Sigmoid colon (tissue), 7 donors: ENCODE results near the gene ZDHHC7. TPM values are rescaled to one million over a fixed set of nuclear protein-coding genes. Genes with fewer than 3 reads are reported as not detected.

Experiments used
- DNase-seq: peaks from one replicate; pipeline ENCODE4 v3.0.0-alpha.2; 2019
- H3K27ac ChIP-seq, 4 donors: fragments of 200-600 bp; sonication (generic); one replicate each; pipeline ENCODE4 v1.5.1; 2016 to 2019; ENCODE audit warnings: mild to moderate bottlenecking in 1 of 4
- H3K27me3 ChIP-seq, 3 donors: fragments of 200-600 bp; sonication (generic); one replicate each; pipeline ENCODE4 v1.5.1; 2019; ENCODE audit warnings: mild to moderate bottlenecking in 1 of 3
- H3K36me3 ChIP-seq, 4 donors: fragments of 200-600 bp; sonication (generic); one replicate each; pipeline ENCODE4 v1.5.1; 2016 to 2019
- H3K4me1 ChIP-seq, 4 donors: fragments of 200-600 bp; sonication (generic); one replicate each; pipeline ENCODE4 v1.5.1; 2017 to 2019
- H3K4me3 ChIP-seq, 4 donors: fragments of 200-600 bp; sonication (generic); one replicate each; pipeline ENCODE4 v1.5.1; 2017 to 2019; ENCODE audit warnings: mild to moderate bottlenecking in 2 of 4, moderate library complexity in 1 of 4
- H3K9me3 ChIP-seq, 4 donors: fragments of 200-600 bp in 3 of 4; sonication (generic) in 3 of 4; one replicate each; pipeline versions ENCODE4 v1.5.1 to v1.6.1; 2013 to 2019
- EP300 ChIP-seq, 4 donors: sonication (generic); formaldehyde crosslinking; IDR thresholded peaks; one replicate each; pipeline ENCODE4 v1.6.1; 2017; ENCODE audit warnings: antibody characterized with exemption in 4 of 4
- POLR2A ChIP-seq, 2 donors: fragments of 450-650 bp; IDR thresholded peaks; one replicate each; pipeline ENCODE4 v1.6.1; 2016; ENCODE audit warnings: antibody characterized with exemption in 2 of 2, mild to moderate bottlenecking in 2 of 2, moderate library complexity in 2 of 2
- POLR2AphosphoS5 ChIP-seq, 4 donors: sonication (generic); formaldehyde crosslinking; IDR thresholded peaks; one replicate each; pipeline ENCODE4 v1.6.1; 2017; ENCODE audit warnings: antibody characterized with exemption in 4 of 4
- WGBS, 2 donors: extraction: QIAGEN DNeasy Blood & Tissue Kit; methylation state at CpG; one replicate each; pipeline ENCODE4 v1.1.7; 2013; 5-methylcytosine and 5-hydroxymethylcytosine counted together
- intact Hi-C: fragments of 100-400 bp; cut with DNase I; formaldehyde crosslinking; loops from one replicate; pipeline ENCODE4 v1.15.1; 2023
- polyA plus RNA-seq, 3 donors: library from polyadenylated mRNA; stranded (reverse); fragments of 200-250 nt; gene quantifications; one replicate each; pipeline ENCODE4 v1.2.3, GENCODE V29; 2013
- total RNA-seq, 4 donors: library from RNA; depleted of rRNA; stranded (reverse); fragments of >200 nt; gene quantifications; one replicate each; pipeline ENCODE4 v1.1.0, GENCODE V29; 2016
- TF ChIP-seq, protein P1 (sequence below), 4 experiments: fragments of 450-650 bp in 3 of 4; fragments of 200-600 bp in 1 of 4; IDR thresholded peaks; one replicate each; pipeline ENCODE4 v1.5.1; 2016 to 2019; ENCODE audit warnings: antibody characterized with exemption in 4 of 4, mild to moderate bottlenecking in 3 of 4, moderate library complexity in 2 of 4
- donor health status: healthy with polysubstance abuse.
- donor health status: Bipolar disorder and iron deficiency.
- donor health status: healthy.

The ZDHHC7 gene
- total and polyA plus RNA-seq, 7 donors = 20.8 to 69.5 (median 56.2) TPM

- Histone ChIP-seq H3K27ac (no peak overlapping the region), H3K27me3 (no peaks in the 10 kb centered on the region), H3K36me3 (no peaks in the 10 kb centered on the region), H3K9me3 (no peaks in the 10 kb centered on the region), H3K4me3 (no peak overlapping the region), H3K4me1 (peaks cover 0 to 44% (median 21%) of the 10 kb centered on the region in 4 donors)
- no peak for DNase-seq
- WGBS, 2 donors = 94 to 99% methylated on average over 5 of the region's 5 CpGs
- TF ChIP-seq, protein P1, sequence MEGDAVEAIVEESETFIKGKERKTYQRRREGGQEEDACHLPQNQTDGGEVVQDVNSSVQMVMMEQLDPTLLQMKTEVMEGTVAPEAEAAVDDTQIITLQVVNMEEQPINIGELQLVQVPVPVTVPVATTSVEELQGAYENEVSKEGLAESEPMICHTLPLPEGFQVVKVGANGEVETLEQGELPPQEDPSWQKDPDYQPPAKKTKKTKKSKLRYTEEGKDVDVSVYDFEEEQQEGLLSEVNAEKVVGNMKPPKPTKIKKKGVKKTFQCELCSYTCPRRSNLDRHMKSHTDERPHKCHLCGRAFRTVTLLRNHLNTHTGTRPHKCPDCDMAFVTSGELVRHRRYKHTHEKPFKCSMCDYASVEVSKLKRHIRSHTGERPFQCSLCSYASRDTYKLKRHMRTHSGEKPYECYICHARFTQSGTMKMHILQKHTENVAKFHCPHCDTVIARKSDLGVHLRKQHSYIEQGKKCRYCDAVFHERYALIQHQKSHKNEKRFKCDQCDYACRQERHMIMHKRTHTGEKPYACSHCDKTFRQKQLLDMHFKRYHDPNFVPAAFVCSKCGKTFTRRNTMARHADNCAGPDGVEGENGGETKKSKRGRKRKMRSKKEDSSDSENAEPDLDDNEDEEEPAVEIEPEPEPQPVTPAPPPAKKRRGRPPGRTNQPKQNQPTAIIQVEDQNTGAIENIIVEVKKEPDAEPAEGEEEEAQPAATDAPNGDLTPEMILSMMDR (IDR thresholded peaks at IDR 0.05) = no peak
- no peak for TF ChIP-seq EP300 (IDR thresholded peaks at IDR 0.05)
- intact Hi-C loops = no loop called here
Measured at GRCh38 chr16:85045077-85045476, 33.7 kb upstream of the ZDHHC7 start.

GRCh38 chr16:85042606-85043005 is 31.3 kb upstream of the ZDHHC7 start:
- Histone ChIP-seq H3K4me3 (no peak overlapping the region), H3K4me1 (peaks cover 0 to 49% (median 22%) of the 10 kb centered on the region in 4 donors), H3K9me3 (no peaks in the 10 kb centered on the region), H3K36me3 (no peaks in the 10 kb centered on the region), H3K27me3 (no peaks in the 10 kb centered on the region), H3K27ac (peak overlapping the region in 3 of 4 donors; percentile 46 to 73 (median 52))
- WGBS, 2 donors = 88 to 93% methylated on average over 6 of the region's 6 CpGs
- no peak for TF ChIP-seq POLR2A (IDR thresholded peaks at IDR 0.05)
- no peak for TF ChIP-seq EP300 (IDR thresholded peaks at IDR 0.05)
- TF ChIP-seq POLR2AphosphoS5 (IDR thresholded peaks at IDR 0.05) = no peak
- TF ChIP-seq, protein P1 (IDR thresholded peaks at IDR 0.05) = no peak
- intact Hi-C loops = no loop called here
- DNase-seq = no peak

- intact Hi-C loops = no loop called here
- no peaks in the 10 kb centered on the region for H3K27me3 ChIP-seq
- WGBS, 2 donors = 87 to 88% methylated on average over 6 of the region's 6 CpGs
- no peaks in the 10 kb centered on the region for H3K9me3 ChIP-seq
- no peak overlapping the region for H3K4me3 ChIP-seq
- H3K4me1 ChIP-seq = peaks cover 0 to 44% (median 20%) of the 10 kb centered on the region in 4 donors
- no peak for TF ChIP-seq POLR2AphosphoS5 (IDR thresholded peaks at IDR 0.05)
- TF ChIP-seq, protein P1 (IDR thresholded peaks at IDR 0.05) = no peak
- no peak for TF ChIP-seq EP300 (IDR thresholded peaks at IDR 0.05)
- no peak for TF ChIP-seq POLR2A (IDR thresholded peaks at IDR 0.05)
- no peaks in the 10 kb centered on the region for H3K36me3 ChIP-seq
- peak overlapping the region in 3 of 4 donors; percentile 46 to 73 (median 52) for H3K27ac ChIP-seq
- DNase-seq = no peak
Measured at GRCh38 chr16:85042167-85042526, 30.8 kb upstream of the ZDHHC7 start.

- no peak for DNase-seq
- H3K27me3 ChIP-seq = no peaks in the 10 kb centered on the region
- TF ChIP-seq, protein P1 (IDR thresholded peaks at IDR 0.05) = no peak
- TF ChIP-seq EP300 (IDR thresholded peaks at IDR 0.05) (no peak), POLR2A (IDR thresholded peaks at IDR 0.05) (no peak), POLR2AphosphoS5 (IDR thresholded peaks at IDR 0.05) (no peak)
- no peak overlapping the region for H3K4me3 ChIP-seq
- H3K4me1 ChIP-seq = peaks cover 0 to 43% (median 21%) of the 10 kb centered on the region in 4 donors
- no peaks in the 10 kb centered on the region for H3K9me3 ChIP-seq
- 89 to 91% methylated on average over 27 of the region's 27 CpGs for WGBS, 2 donors
- H3K36me3 ChIP-seq = no peaks in the 10 kb centered on the region
- intact Hi-C loops = no loop called here
- peak overlapping the region in 3 of 4 donors; percentile 55 to 73 (median 65) for H3K27ac ChIP-seq
Measured at GRCh38 chr16:85041219-85042166, 30.2 kb upstream of the ZDHHC7 start.
